SK-N-SH treated with all-trans-retinoic acid at 6 μM for 48 hours (cell line): Measurements from ENCODE around the gene ANO9.
"Not testable (repeated sequence)": the region's sequence is repeated elsewhere in the genome, so short reads cannot be mapped to it uniquely, and the experiment has no call there.

Source experiments
- ATAC-seq: fragments of 200-7000 bp; cut with Tn5 transposase; 3 replicates; pipeline ENCODE4 v1.9.1; 2020; ENCODE audit warnings: mild to moderate bottlenecking, moderate library complexity
- ARNTL ChIP-seq: fragments of 450-650 bp; formaldehyde crosslinking; IDR thresholded peaks from 2 replicates; pipeline ENCODE4 v1.5.0; 2020; ENCODE audit warnings: low read depth, mild to moderate bottlenecking, moderate library complexity, borderline replicate concordance
- BACH2 ChIP-seq: fragments of 250-450 bp; sonication (Bioruptor Pico); IDR thresholded peaks from 2 replicates; pipeline ENCODE4 v1.9.0; 2021; ENCODE audit warnings: mild to moderate bottlenecking, borderline replicate concordance
- CSDC2 ChIP-seq: fragments of 250-450 bp; sonication (Bioruptor Pico); IDR thresholded peaks from 2 replicates; pipeline ENCODE4 v1.5.0; 2020; ENCODE audit warnings: mild to moderate bottlenecking, moderate library complexity
- ESRRG ChIP-seq: fragments of 250-450 bp; sonication (Bioruptor Pico); IDR thresholded peaks from 2 replicates; pipeline ENCODE4 v1.6.1; 2021; ENCODE audit warnings: mild to moderate bottlenecking
- GLIS3 ChIP-seq: fragments of 250-450 bp; sonication (Bioruptor Pico); IDR thresholded peaks from 2 replicates; pipeline ENCODE4 v1.5.0; 2020; ENCODE audit warnings: mild to moderate bottlenecking, moderate library complexity
- ISL1 ChIP-seq: fragments of 250-450 bp; sonication (Bioruptor Pico); IDR thresholded peaks from 2 replicates; pipeline ENCODE4 v2.1.2; 2022; ENCODE audit warnings: mild to moderate bottlenecking, moderate library complexity
- RARB ChIP-seq: fragments of 250-450 bp; sonication (Bioruptor Pico); IDR thresholded peaks from 2 replicates; pipeline ENCODE4 v1.8.0; 2021; ENCODE audit warnings: mild to moderate bottlenecking, moderate library complexity
- TCF4 ChIP-seq: fragments of 250-450 bp; sonication (Bioruptor Pico); IDR thresholded peaks from 2 replicates; pipeline ENCODE4 v1.8.0; 2021; ENCODE audit warnings: mild to moderate bottlenecking, moderate library complexity, borderline replicate concordance
- TOX ChIP-seq: fragments of 250-450 bp; sonication (Bioruptor Pico); IDR thresholded peaks from 2 replicates; pipeline ENCODE4 v1.8.0; 2021; ENCODE audit warnings: mild to moderate bottlenecking, moderate library complexity, borderline replicate concordance
- ZC3H10 ChIP-seq: fragments of 250-450 bp; sonication (Bioruptor Pico); IDR thresholded peaks from 2 replicates; pipeline ENCODE4 v1.5.1; 2021; ENCODE audit warnings: mild to moderate bottlenecking, moderate library complexity
- ZFP3 ChIP-seq: fragments of 250-450 bp; sonication (Bioruptor Pico); IDR thresholded peaks from 2 replicates; pipeline ENCODE4 v1.5.0; 2020; ENCODE audit warnings: mild to moderate bottlenecking, moderate library complexity
- ZFP30 ChIP-seq: fragments of 450-650 bp; formaldehyde crosslinking; IDR thresholded peaks from 2 replicates; pipeline ENCODE4 v1.5.0; 2022; ENCODE audit warnings: mild to moderate bottlenecking, moderate library complexity
- ZNF8 ChIP-seq: fragments of 450-650 bp; formaldehyde crosslinking; IDR thresholded peaks from 2 replicates; pipeline ENCODE4 v1.5.0; 2020; ENCODE audit warnings: mild to moderate bottlenecking, moderate library complexity
- TF ChIP-seq, protein P1 (sequence below): fragments of 250-450 bp; sonication (Bioruptor Pico); IDR thresholded peaks from 2 replicates; pipeline ENCODE4 v1.5.1; 2021; ENCODE audit warnings: mild to moderate bottlenecking, moderate library complexity
- TF ChIP-seq, protein P2 (sequence below): fragments of 250-450 bp; sonication (Bioruptor Pico); IDR thresholded peaks from 2 replicates; pipeline ENCODE4 v1.5.1; 2020; ENCODE audit warnings: low read depth, mild to moderate bottlenecking, moderate library complexity
- TF ChIP-seq, protein P3 (sequence below): fragments of 250-450 bp; sonication (Bioruptor Pico); IDR thresholded peaks from 2 replicates; pipeline ENCODE4 v1.8.0; 2020; ENCODE audit warnings: mild to moderate bottlenecking, moderate library complexity, borderline replicate concordance

The ANO9 gene

DNA sequence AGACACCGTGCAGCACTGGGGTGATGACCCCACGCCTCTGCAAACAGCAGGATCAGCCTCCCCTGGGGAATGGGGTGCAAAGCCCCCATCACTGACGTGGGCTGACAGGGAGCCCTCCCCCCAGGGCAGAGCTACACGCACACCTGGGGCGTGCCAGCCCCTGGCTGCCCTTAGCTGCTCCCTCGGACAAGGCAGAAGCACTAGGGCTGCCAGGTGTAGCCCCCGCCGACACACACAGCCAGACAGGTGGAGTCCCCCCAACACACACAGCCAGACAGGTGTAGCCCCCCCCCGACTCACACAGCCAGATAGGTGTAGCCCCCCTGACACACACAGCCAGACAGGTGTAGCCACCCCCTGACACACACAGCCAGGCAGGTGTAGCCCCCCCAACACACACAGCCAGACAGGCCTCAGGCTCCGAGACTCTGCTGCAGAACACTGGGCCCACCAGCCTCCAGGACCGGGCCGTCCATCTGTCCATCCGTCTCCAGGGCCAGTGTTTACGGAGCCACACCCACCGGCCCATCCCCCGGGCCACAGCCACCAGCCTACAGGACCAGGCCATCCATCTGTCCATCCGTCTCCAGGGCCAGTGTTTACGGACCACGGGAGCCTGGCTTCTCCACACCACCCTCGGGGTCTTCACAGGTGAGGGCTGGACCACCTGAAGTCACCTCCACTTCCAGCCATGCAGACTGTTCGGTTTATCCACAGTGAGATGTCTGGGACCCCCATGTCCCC is 3.5 kb downstream of the ANO9 start:
- no peak for ATAC-seq
- TF ChIP-seq ESRRG (CRISPR knock-in tag) (no peak), ZFP30 (CRISPR knock-in tag) (no peak)

DNA sequence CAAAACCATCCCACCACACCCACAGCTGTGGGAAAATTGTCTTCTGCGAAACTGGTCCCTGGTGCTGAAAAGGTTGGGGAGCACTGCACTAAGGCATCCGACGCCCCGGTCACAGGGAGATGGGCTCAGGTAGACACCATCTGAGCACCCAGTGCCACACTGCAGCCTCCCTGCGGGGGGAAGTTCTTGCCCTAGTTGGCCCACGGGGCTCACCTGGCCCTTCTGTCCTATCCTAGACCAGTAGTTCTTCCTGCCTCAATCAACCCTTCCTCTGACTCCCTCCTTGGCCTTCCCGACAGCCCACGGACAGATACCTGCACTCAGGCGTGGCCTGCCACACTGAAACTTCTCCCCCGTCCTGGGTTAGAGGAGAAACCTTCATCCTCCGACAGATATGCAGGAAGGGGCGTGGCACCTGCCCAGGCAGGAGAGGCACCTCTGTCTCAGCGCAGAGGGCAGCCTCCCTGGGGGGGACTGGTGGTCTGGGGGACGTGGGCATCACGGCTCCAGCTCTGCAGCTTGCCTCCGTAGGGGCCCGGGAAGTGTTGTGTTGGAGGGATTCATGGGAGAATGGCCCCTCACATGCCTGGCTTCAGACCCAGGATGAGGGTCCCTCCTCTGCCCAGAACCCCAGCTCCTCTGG is 4.5 kb downstream of the ANO9 start:
- TF ChIP-seq RARB (CRISPR knock-in tag) (no peak), GLIS3 (CRISPR knock-in tag) (no peak), ZC3H10 (CRISPR knock-in tag) (no peak), ISL1 (CRISPR knock-in tag) (no peak), ZFP3 (CRISPR knock-in tag) (no peak), TOX (CRISPR knock-in tag) (no peak), ARNTL (CRISPR knock-in tag) (no peak), CSDC2 (CRISPR knock-in tag) (no peak), ESRRG (CRISPR knock-in tag) (no peak)
- TF ChIP-seq, protein P1, sequence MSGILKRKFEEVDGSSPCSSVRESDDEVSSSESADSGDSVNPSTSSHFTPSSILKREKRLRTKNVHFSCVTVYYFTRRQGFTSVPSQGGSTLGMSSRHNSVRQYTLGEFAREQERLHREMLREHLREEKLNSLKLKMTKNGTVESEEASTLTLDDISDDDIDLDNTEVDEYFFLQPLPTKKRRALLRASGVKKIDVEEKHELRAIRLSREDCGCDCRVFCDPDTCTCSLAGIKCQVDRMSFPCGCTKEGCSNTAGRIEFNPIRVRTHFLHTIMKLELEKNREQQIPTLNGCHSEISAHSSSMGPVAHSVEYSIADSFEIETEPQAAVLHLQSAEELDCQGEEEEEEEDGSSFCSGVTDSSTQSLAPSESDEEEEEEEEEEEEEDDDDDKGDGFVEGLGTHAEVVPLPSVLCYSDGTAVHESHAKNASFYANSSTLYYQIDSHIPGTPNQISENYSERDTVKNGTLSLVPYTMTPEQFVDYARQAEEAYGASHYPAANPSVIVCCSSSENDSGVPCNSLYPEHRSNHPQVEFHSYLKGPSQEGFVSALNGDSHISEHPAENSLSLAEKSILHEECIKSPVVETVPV (CRISPR knock-in tag), result no peak
- no peak for ATAC-seq

DNA sequence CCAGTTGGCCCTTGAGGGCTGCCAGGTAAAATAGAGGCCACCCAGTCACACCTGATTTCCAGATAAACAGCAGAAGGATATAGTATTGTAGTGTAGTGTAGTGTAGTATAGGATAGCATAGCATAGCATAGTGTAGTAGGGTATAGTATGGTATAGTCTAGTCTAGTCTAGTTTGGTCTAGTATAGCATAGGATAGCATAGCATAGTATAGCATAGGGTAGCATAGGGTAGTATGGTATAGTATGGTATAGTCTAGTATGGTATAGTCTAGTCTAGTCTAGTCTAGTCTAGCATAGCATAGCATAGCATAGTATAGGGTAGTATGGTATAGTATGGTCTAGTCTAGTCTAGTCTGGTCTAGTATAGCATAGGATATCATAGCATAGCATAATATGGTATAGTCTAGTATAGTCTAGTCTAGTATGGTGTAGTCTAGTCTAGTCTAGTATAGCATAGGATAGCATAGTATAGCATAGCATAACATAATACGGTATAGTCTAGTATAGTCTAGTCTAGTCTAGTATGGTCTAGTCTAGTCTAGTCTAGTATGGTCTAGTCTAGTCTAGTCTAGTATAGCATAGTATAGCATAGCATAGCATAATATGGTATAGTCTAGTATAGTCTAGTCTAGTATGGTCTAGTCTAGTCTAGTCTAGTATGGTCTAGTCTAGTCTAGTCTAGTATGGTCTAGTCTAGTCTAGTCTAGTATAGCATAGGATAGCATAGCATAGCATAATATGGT is 6.6 kb downstream of the ANO9 start:
- ATAC-seq, result not testable (repeated sequence)

DNA sequence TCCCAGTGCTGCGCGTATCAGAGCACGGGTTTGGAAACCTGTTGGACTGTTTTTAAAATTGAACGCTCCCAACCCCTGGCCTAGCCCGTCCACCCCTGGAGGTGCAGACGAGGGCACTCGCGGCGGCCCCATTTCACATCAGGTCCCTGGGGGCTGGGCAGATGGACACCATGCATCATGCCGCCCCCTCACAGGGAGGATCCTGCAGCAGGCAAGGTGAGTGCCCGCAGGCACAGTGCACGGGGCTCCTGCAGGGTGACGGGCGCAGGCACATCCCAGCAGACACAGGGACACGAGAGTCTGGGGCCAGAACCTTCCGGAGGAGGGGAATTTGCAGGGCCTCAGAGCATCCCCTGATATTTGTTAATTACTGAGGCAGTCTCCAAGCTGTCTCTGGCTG is 7.3 kb downstream of the ANO9 start:
- ATAC-seq, result no peak; the same call in 2 of the 3 replicates
- TF ChIP-seq, protein P2, sequence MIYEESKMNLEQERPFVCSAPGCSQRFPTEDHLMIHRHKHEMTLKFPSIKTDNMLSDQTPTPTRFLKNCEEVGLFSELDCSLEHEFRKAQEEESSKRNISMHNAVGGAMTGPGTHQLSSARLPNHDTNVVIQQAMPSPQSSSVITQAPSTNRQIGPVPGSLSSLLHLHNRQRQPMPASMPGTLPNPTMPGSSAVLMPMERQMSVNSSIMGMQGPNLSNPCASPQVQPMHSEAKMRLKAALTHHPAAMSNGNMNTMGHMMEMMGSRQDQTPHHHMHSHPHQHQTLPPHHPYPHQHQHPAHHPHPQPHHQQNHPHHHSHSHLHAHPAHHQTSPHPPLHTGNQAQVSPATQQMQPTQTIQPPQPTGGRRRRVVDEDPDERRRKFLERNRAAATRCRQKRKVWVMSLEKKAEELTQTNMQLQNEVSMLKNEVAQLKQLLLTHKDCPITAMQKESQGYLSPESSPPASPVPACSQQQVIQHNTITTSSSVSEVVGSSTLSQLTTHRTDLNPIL (CRISPR knock-in tag), result no peak
- no peak for TF ChIP-seq ESRRG (CRISPR knock-in tag)
- no peak for TF ChIP-seq ARNTL (CRISPR knock-in tag)
- TF ChIP-seq GLIS3 (CRISPR knock-in tag), result no peak
- no peak for TF ChIP-seq TOX (CRISPR knock-in tag)
- TF ChIP-seq, protein P3, sequence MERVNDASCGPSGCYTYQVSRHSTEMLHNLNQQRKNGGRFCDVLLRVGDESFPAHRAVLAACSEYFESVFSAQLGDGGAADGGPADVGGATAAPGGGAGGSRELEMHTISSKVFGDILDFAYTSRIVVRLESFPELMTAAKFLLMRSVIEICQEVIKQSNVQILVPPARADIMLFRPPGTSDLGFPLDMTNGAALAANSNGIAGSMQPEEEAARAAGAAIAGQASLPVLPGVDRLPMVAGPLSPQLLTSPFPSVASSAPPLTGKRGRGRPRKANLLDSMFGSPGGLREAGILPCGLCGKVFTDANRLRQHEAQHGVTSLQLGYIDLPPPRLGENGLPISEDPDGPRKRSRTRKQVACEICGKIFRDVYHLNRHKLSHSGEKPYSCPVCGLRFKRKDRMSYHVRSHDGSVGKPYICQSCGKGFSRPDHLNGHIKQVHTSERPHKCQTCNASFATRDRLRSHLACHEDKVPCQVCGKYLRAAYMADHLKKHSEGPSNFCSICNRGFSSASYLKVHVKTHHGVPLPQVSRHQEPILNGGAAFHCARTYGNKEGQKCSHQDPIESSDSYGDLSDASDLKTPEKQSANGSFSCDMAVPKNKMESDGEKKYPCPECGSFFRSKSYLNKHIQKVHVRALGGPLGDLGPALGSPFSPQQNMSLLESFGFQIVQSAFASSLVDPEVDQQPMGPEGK (CRISPR knock-in tag), result no peak
- TF ChIP-seq TCF4 (CRISPR knock-in tag), result no peak
- TF ChIP-seq BACH2 (CRISPR knock-in tag), result no peak
- TF ChIP-seq, protein P1 (CRISPR knock-in tag), result no peak
- no peak for TF ChIP-seq ZNF8 (CRISPR knock-in tag)

DNA sequence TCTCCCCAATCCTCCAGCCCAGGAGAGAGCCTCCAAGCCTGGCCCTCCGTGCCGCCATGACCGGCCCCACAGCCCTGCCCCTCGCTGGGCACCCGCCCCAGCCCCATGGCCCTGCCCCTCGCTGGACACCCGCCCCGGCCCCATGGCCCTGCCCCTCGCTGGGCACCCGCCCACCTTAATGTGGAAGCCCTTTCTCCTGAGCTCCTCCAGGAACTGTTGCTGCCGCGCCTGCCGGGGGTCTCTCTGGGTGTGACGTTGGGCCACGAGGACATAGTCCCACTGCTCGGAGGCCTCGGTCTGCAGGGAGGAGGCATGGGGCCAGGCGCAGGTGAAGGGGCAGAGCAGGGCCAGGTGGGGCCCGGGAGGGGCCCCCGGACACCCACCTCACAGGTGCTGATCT is 8.2 kb downstream of the ANO9 start:
- no peak for ATAC-seq
- no peak for TF ChIP-seq TOX (CRISPR knock-in tag)
